Thyroid gland (tissue), 4 donors: ENCODE results near the gene NAXD. TPM values are rescaled to one million over a fixed set of nuclear protein-coding genes. Genes with fewer than 3 reads are reported as not detected.
"Not testable (repeated sequence)": the region's sequence is repeated elsewhere in the genome, so short reads cannot be mapped to it uniquely, and the experiment has no call there.

Experiments used
- DNase-seq, 2 donors: peaks; one replicate each; pipeline ENCODE4 v3.0.0-alpha.2; 2019
- H3K27ac ChIP-seq, 3 donors: fragments of 200-600 bp; sonication (generic); 1 replicate in 2 of 3; 2 replicates in 1 of 3; pipeline ENCODE4 v1.5.1; 2016 to 2019; ENCODE audit warnings: mild to moderate bottlenecking in 1 of 3, moderate library complexity in 1 of 3
- H3K27me3 ChIP-seq: fragments of 200-600 bp; sonication (generic); one replicate; pipeline ENCODE4 v1.5.1; 2019
- H3K36me3 ChIP-seq, 2 donors: fragments of 200-600 bp; sonication (generic); one replicate each; pipeline ENCODE4 v1.5.1; 2016 to 2019
- H3K4me1 ChIP-seq, 2 donors: fragments of 200-600 bp; sonication (generic); one replicate each; pipeline ENCODE4 v1.5.1; 2017 to 2019
- H3K4me3 ChIP-seq, 3 donors: fragments of 200-600 bp; sonication (generic); replicated peaks in 1 of 3; 1 replicate in 2 of 3; 2 replicates in 1 of 3; pipeline ENCODE4 v1.5.1; 2016; ENCODE audit warnings: mild to moderate bottlenecking in 1 of 3
- H3K9me3 ChIP-seq: fragments of 200-600 bp; sonication (generic); one replicate; pipeline ENCODE4 v1.5.1; 2017
- CTCF ChIP-seq, 6 experiments: fragments of 200-600 bp in 3 of 6; fragments of 450-650 bp in 3 of 6; sonication (generic) in 3 of 6; IDR thresholded peaks; one replicate each; pipeline ENCODE4 v1.5.1; 2016 to 2019; ENCODE audit warnings: antibody characterized with exemption in 6 of 6, mild to moderate bottlenecking in 2 of 6, inconsistent platforms in 1 of 6, moderate library complexity in 1 of 6
- POLR2A ChIP-seq, 2 donors: fragments of 450-650 bp; IDR thresholded peaks; one replicate each; pipeline ENCODE4 v1.6.1; 2017; ENCODE audit warnings: antibody characterized with exemption in 2 of 2, mild to moderate bottlenecking in 2 of 2, moderate library complexity in 1 of 2
- WGBS, 2 donors: methylation state at CpG; one replicate each; pipeline ENCODE4 v1.1.5; 2017; 5-methylcytosine and 5-hydroxymethylcytosine counted together
- intact Hi-C: fragments of 100-400 bp; cut with DNase I; formaldehyde crosslinking; loops from one replicate; pipeline ENCODE4 v1.15.1; 2023
- total RNA-seq, 4 donors: library from RNA; depleted of rRNA; stranded (reverse); fragments of >200 nt; gene quantifications; one replicate each; pipeline ENCODE4 v1.2.3, GENCODE V29; 2016

The NAXD gene
- total RNA-seq, 4 donors from 2014 or later = 38.2 to 46.6 (median 42.8) TPM

GRCh38 chr13:110628477-110628793 is 13.1 kb downstream of the NAXD start:
- no peak overlapping the region for H3K4me3 ChIP-seq
- DNase-seq = no peak
- TF ChIP-seq POLR2A (IDR thresholded peaks at IDR 0.05) (no peak), CTCF (IDR thresholded peaks at IDR 0.05) (no peak)
- no peaks in the 10 kb centered on the region for H3K27me3 ChIP-seq
- no peaks in the 10 kb centered on the region for H3K9me3 ChIP-seq
- H3K36me3 ChIP-seq = peaks cover 9 to 14% of the 10 kb centered on the region in 2 donors
- 94 to 97% methylated on average over 13 of the region's 13 CpGs for WGBS, 2 donors
- H3K27ac ChIP-seq = no peak overlapping the region
- H3K4me1 ChIP-seq = no peaks in the 10 kb centered on the region
- intact Hi-C loops = no loop called here

- H3K4me3 ChIP-seq = no peak overlapping the region
- no peak for DNase-seq
- H3K9me3 ChIP-seq = no peaks in the 10 kb centered on the region
- no peaks in the 10 kb centered on the region for H3K27me3 ChIP-seq
- intact Hi-C loops = no loop called here
- TF ChIP-seq POLR2A (IDR thresholded peaks at IDR 0.05) (no peak), CTCF (IDR thresholded peaks at IDR 0.05) (no peak)
- no peaks in the 10 kb centered on the region for H3K4me1 ChIP-seq
- peaks cover 9 to 11% of the 10 kb centered on the region in 2 donors for H3K36me3 ChIP-seq
- no peak overlapping the region for H3K27ac ChIP-seq
- 87% methylated on average over 19 of the region's 19 CpGs for WGBS, 2 donors
Measured at GRCh38 chr13:110628952-110629701, 13.8 kb downstream of the NAXD start.

- peaks cover 12% of the 10 kb centered on the region in 2 donors for H3K36me3 ChIP-seq
- WGBS, 2 donors = 54 to 68% methylated on average over 7 of the region's 7 CpGs
- no peaks in the 10 kb centered on the region for H3K4me1 ChIP-seq
- DNase-seq = no peak
- no peaks in the 10 kb centered on the region for H3K9me3 ChIP-seq
- no peak overlapping the region for H3K4me3 ChIP-seq
- no peak overlapping the region for H3K27ac ChIP-seq
- intact Hi-C loops = no loop called here
- no peaks in the 10 kb centered on the region for H3K27me3 ChIP-seq
- no peak for TF ChIP-seq CTCF (IDR thresholded peaks at IDR 0.05)
- no peak for TF ChIP-seq POLR2A (IDR thresholded peaks at IDR 0.05)
Measured at GRCh38 chr13:110629735-110630134, 14.4 kb downstream of the NAXD start.

GRCh38 chr13:110630566-110631119 is 15.3 kb downstream of the NAXD start:
- no peaks in the 10 kb centered on the region for H3K4me1 ChIP-seq
- no peaks in the 10 kb centered on the region for H3K27me3 ChIP-seq
- no peaks in the 10 kb centered on the region for H3K9me3 ChIP-seq
- 81 to 86% methylated on average over 10 of the region's 10 CpGs for WGBS, 2 donors
- no peak overlapping the region for H3K4me3 ChIP-seq
- TF ChIP-seq CTCF (IDR thresholded peaks at IDR 0.05) (no peak), POLR2A (IDR thresholded peaks at IDR 0.05) (no peak)
- no peak overlapping the region for H3K27ac ChIP-seq
- no peak for DNase-seq
- intact Hi-C loops = no loop called here
- peaks cover 13 to 18% of the 10 kb centered on the region in 2 donors for H3K36me3 ChIP-seq

GRCh38 chr13:110632255-110632654 is 16.9 kb downstream of the NAXD start:
- DNase-seq, H3K27ac ChIP-seq, intact Hi-C loops, H3K27me3 ChIP-seq, H3K4me3 ChIP-seq, H3K4me1 ChIP-seq, H3K9me3 ChIP-seq: not testable (repeated sequence)
- peaks cover 29 to 34% of the 10 kb centered on the region in 2 donors for H3K36me3 ChIP-seq
- WGBS, 2 donors = 96% methylated on average over 15 of the region's 15 CpGs
